NCI-H146 treated with DMSO at 0.1 percent for 48 hours (cell line): ENCODE measurements around the gene ROBO2.

Experiments
- DNase-seq: peaks from one replicate; lab custom pipeline; 2025; ENCODE audit not compliant: unreplicated experiment; lab: John Stamatoyannopoulos, UW

ROBO2 gene

GRCh38 chr3:77541203-77541922 is 501.5 kb downstream of the ROBO2 start:
- no peak for DNase-seq

GRCh38 chr3:77546246-77546645 is 506.3 kb downstream of the ROBO2 start:
- DNase-seq, result no peak

GRCh38 chr3:77549034-77549433 is 509.1 kb downstream of the ROBO2 start:
- no peak for DNase-seq

GRCh38 chr3:77553240-77553639 is 513.3 kb downstream of the ROBO2 start:
- DNase-seq, result no peak

GRCh38 chr3:77562089-77562488 is 522.2 kb downstream of the ROBO2 start:
- DNase-seq, result no peak

GRCh38 chr3:77563012-77563411 is 523.1 kb downstream of the ROBO2 start:
- no peak for DNase-seq

- DNase-seq, result no peak
These were observed 526.2 kb downstream of the ROBO2 start for GRCh38 chr3:77566055-77566454.

GRCh38 chr3:77571971-77572715 is 532.2 kb downstream of the ROBO2 start:
- no peak for DNase-seq

- no peak for DNase-seq
These were observed 537.4 kb downstream of the ROBO2 start for GRCh38 chr3:77577264-77577663.

GRCh38 chr3:77586216-77586615 is 546.3 kb downstream of the ROBO2 start:
- DNase-seq, result no peak

GRCh38 chr3:77588863-77589262 is 549.0 kb downstream of the ROBO2 start:
- no peak for DNase-seq

- DNase-seq, result no peak
These were observed 550.3 kb downstream of the ROBO2 start for GRCh38 chr3:77590191-77590590.

GRCh38 chr3:77595371-77595870 is 555.5 kb downstream of the ROBO2 start:
- DNase-seq, result no peak

GRCh38 chr3:77599948-77600347 is 560.0 kb downstream of the ROBO2 start:
- DNase-seq, result no peak

GRCh38 chr3:77601823-77602415 is 562.0 kb downstream of the ROBO2 start:
- no peak for DNase-seq

GRCh38 chr3:77602722-77603121 is 562.8 kb downstream of the ROBO2 start:
- DNase-seq, result no peak

GRCh38 chr3:77605308-77605707 is 565.4 kb downstream of the ROBO2 start:
- no peak for DNase-seq

- no peak for DNase-seq
These were observed 566.0 kb downstream of the ROBO2 start for GRCh38 chr3:77605865-77606264.

- no peak for DNase-seq
These were observed 566.5 kb downstream of the ROBO2 start for GRCh38 chr3:77606372-77606771.

- DNase-seq, result no peak
These were observed 578.8 kb downstream of the ROBO2 start for GRCh38 chr3:77618686-77619085.

GRCh38 chr3:77620009-77620408 is 580.1 kb downstream of the ROBO2 start:
- no peak for DNase-seq

- no peak for DNase-seq
These were observed 583.6 kb downstream of the ROBO2 start for GRCh38 chr3:77623500-77623899.
